BJ (cell line): Measurements from ENCODE around the gene RNF34. TPM values are rescaled to one million over a fixed set of nuclear protein-coding genes. Genes with fewer than 3 reads are reported as not detected.

Source experiments
- CTCF ChIA-PET: fragments of 350-600 bp; formaldehyde crosslinking; extraction: SDS; loops from one replicate; lab custom pipeline; 2021; ENCODE audit warnings: antibody characterized with exemption, inconsistent platforms; lab: Yijun Ruan, JAX
- POLR2A ChIA-PET: fragments of 300-600 bp; sonication (Branson Sonifier 250); formaldehyde crosslinking; extraction: SDS; loops from one replicate; lab custom pipeline; 2021; ENCODE audit warnings: antibody characterized with exemption; lab: Charles Lee
- DNase-seq: peaks from one replicate; pipeline ENCODE4 v3.0.0-alpha.2; 2011; ENCODE audit warnings: low read depth
- H3K27me3 ChIP-seq: 2 replicates; pipeline ENCODE4 v1.6.0; 2011; ENCODE audit warnings: low read length; ENCODE audit not compliant: control insufficient read depth, insufficient read depth
- H3K36me3 ChIP-seq: 2 replicates; pipeline ENCODE4 v1.5.1; 2011; ENCODE audit warnings: low read length; ENCODE audit not compliant: control insufficient read depth, insufficient read depth
- H3K4me3 ChIP-seq: 2 replicates; pipeline ENCODE4 v1.5.1; 2011; ENCODE audit warnings: low read depth, mild to moderate bottlenecking, control low read depth, low read length
- polyA plus RNA-seq: library from polyadenylated mRNA; depleted of rRNA; stranded (reverse); fragments of >200 nt; gene quantifications from 2 replicates; pipeline ENCODE4 v1.2.3, GENCODE V29; 2011; rRNA removed
- TF ChIP-seq, protein P1 (sequence below): IDR thresholded peaks from 2 replicates; pipeline ENCODE4 v1.5.1; 2011; ENCODE audit warnings: low read depth, mild to moderate bottlenecking, control low read depth, inconsistent platforms, low read length, moderate library complexity; ENCODE audit not compliant: insufficient read depth

RNF34 gene
- polyA plus RNA-seq, 1 experiment = 80.3 TPM

DNA sequence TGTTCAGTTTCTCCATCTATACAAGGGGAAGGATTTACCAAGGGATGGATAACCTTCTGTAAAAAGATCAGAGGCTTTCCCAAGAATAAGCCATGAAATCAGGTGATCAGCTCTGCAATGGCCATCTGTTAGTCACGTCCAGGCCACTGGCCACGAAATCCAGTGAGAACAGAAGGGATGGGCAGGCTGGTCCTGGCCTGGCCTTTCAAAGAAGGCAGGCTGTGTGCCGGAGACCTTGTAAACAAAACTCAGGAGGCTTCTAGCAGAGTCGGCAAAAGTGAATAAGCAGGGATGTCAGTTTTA lies 68.5 kb downstream of the RNF34 start:
- H3K36me3 ChIP-seq = no peaks in the 10 kb centered on the region
- ChIA-PET POLR2A (no interaction called here), CTCF (interaction anchor here (1.3 to 3.3 kb wide), 4 partner anchors 10 to 326 kb away, joined by 3 to 18 read pairs (median 4); no protein-coding TSS in a partner anchor)
- H3K27me3 ChIP-seq = no peaks in the 10 kb centered on the region
- no peak overlapping the region for H3K4me3 ChIP-seq
- TF ChIP-seq, protein P1, sequence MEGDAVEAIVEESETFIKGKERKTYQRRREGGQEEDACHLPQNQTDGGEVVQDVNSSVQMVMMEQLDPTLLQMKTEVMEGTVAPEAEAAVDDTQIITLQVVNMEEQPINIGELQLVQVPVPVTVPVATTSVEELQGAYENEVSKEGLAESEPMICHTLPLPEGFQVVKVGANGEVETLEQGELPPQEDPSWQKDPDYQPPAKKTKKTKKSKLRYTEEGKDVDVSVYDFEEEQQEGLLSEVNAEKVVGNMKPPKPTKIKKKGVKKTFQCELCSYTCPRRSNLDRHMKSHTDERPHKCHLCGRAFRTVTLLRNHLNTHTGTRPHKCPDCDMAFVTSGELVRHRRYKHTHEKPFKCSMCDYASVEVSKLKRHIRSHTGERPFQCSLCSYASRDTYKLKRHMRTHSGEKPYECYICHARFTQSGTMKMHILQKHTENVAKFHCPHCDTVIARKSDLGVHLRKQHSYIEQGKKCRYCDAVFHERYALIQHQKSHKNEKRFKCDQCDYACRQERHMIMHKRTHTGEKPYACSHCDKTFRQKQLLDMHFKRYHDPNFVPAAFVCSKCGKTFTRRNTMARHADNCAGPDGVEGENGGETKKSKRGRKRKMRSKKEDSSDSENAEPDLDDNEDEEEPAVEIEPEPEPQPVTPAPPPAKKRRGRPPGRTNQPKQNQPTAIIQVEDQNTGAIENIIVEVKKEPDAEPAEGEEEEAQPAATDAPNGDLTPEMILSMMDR = no peak
- no peak for DNase-seq

DNA sequence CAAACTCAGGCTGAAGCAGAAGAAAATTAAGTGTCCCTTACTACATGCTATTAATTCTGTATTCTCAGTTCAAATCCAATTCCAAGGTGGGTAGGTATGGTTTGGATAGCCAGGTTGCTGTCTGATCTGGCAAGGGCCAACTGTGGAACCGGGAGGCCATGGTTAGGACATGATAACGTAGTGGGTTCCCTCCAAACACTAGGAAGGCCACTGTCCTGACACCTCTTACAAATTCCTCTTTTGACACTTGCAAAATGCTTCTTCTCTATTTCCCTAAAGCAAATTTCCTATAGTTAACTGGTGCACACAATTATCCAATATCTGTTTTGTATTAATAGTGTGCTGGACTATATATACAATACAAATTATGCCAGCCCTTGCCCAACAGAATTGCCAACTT lies 70.8 kb downstream of the RNF34 start:
- Histone ChIP-seq H3K36me3 (no peaks in the 10 kb centered on the region), H3K27me3 (no peaks in the 10 kb centered on the region), H3K4me3 (no peak overlapping the region)
- DNase-seq = no peak
- ChIA-PET CTCF (no interaction called here), POLR2A (no interaction called here)
- TF ChIP-seq, protein P1 = no peak

DNA sequence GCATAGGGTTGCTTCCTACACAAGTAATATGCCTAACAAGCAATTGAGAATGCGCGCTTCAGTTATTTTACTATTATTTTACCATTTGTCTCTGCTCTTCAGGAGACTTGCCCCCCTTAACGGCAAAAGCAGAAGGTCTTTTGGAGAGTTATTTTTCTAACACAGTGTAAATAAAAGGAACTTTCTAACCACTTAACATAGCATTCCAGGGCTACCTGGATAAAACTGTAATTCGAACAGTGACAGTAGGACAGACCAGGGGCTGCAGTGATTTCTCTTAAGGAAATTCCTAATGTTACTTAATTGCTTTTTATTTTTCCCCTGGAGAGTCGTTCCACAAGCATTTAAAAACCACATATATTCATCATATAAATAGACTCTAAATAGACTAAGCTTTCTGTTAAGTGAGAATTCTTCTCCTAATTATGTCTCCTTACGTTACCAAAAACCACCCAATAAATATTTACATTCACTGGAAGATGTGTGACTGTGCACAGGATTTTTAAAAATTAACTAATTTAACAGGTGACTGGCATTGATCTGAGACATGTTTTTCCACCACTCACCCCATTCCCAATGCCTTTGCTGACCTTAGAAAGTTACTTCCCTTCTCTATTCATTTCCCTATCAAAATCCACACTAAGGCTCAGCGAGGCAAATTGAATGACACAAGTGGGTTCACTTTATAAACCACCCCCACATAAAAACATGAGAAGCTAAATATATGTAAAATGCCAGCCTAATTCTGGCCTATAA lies 72.4 kb downstream of the RNF34 start:
- DNase-seq = no peak
- ChIA-PET POLR2A (no interaction called here), CTCF (interaction anchor here (0.6 to 1.3 kb wide), 2 partner anchors 34 to 340 kb away, joined by 3 read pairs; no protein-coding TSS in a partner anchor)

More for the DNA sequence above, 72.4 kb downstream of the RNF34 start:
- no peak overlapping the region for H3K4me3 ChIP-seq
- no peaks in the 10 kb centered on the region for H3K27me3 ChIP-seq
- H3K36me3 ChIP-seq = no peaks in the 10 kb centered on the region
- TF ChIP-seq, protein P1 = no peak

Other genes with a start within 250 kb of the RNF34 start
- gene P2RX4, start 190.0 kb upstream of the RNF34 start, polyA plus RNA-seq = 22.9 and 25.8 TPM in 2 replicates
- gene CAMKK2, start 103.4 kb upstream of the RNF34 start, polyA plus RNA-seq = 27.0 and 35.8 TPM in 2 replicates
- gene ANAPC5, start 47.7 kb upstream of the RNF34 start, polyA plus RNA-seq = 159 and 194 TPM in 2 replicates
- 7.9 and 15.0 TPM in 2 replicates for gene KDM2B, start 180.9 kb downstream of the RNF34 start, polyA plus RNA-seq
- gene ORAI1, start 226.4 kb downstream of the RNF34 start, polyA plus RNA-seq = 20.3 and 28.3 TPM in 2 replicates